Measurements from ENCODE around the gene COG1.

COG1 gene

GRCh38 chr17:73168667-73169066, 24.2 kb upstream of the COG1 start:
- Histone ChIP-seq H3K27ac (no peak overlapping the region), H3K9me3 (ENCODE audit: severe bottlenecking) (peaks cover 2% of the 10 kb centered on the region), H3K27me3 (ENCODE audit: insufficient read depth, low read depth, severe bottlenecking) (no peaks in the 10 kb centered on the region), H3K4me3 (ENCODE audit: low read depth, low read length) (no peak overlapping the region), H3K36me3 (peaks cover 65% of the 10 kb centered on the region)
- TF ChIP-seq CTCF (IDR thresholded peaks at IDR 0.05; ENCODE audit: low read depth, low read length), result no peak
- no peak for DNase-seq

- peaks cover 63% of the 10 kb centered on the region for H3K36me3 ChIP-seq
- no peak for DNase-seq
- H3K9me3 ChIP-seq (ENCODE audit: severe bottlenecking), result peaks cover 2% of the 10 kb centered on the region
- TF ChIP-seq CTCF (IDR thresholded peaks at IDR 0.05; ENCODE audit: low read depth, low read length), result no peak
- H3K27ac ChIP-seq, result no peak overlapping the region
- H3K27me3 ChIP-seq (ENCODE audit: insufficient read depth, low read depth, severe bottlenecking), result no peaks in the 10 kb centered on the region
- no peak overlapping the region for H3K4me3 ChIP-seq (ENCODE audit: low read depth, low read length)
Observed at GRCh38 chr17:73170324-73170723, 22.5 kb upstream of the COG1 start.

GRCh38 chr17:73172252-73172651, 20.6 kb upstream of the COG1 start:
- H3K36me3 ChIP-seq, result peaks cover 58% of the 10 kb centered on the region
- TF ChIP-seq CTCF (IDR thresholded peaks at IDR 0.05; ENCODE audit: low read depth, low read length), result no peak
- H3K27me3 ChIP-seq (ENCODE audit: insufficient read depth, low read depth, severe bottlenecking), result no peaks in the 10 kb centered on the region
- no peak for DNase-seq
- H3K9me3 ChIP-seq (ENCODE audit: severe bottlenecking), result peaks cover 5% of the 10 kb centered on the region
- H3K27ac ChIP-seq, result no peak overlapping the region
- no peak overlapping the region for H3K4me3 ChIP-seq (ENCODE audit: low read depth, low read length)

- peaks cover 40% of the 10 kb centered on the region for H3K36me3 ChIP-seq
- H3K27ac ChIP-seq, result no peak overlapping the region
- H3K4me3 ChIP-seq (ENCODE audit: low read depth, low read length), result no peak overlapping the region
- peaks cover 5% of the 10 kb centered on the region for H3K9me3 ChIP-seq (ENCODE audit: severe bottlenecking)
- TF ChIP-seq CTCF (IDR thresholded peaks at IDR 0.05; ENCODE audit: low read depth, low read length), result no peak
- no peak for DNase-seq
- H3K27me3 ChIP-seq (ENCODE audit: insufficient read depth, low read depth, severe bottlenecking), result no peaks in the 10 kb centered on the region
Observed at GRCh38 chr17:73174126-73174525, 18.7 kb upstream of the COG1 start.

- TF ChIP-seq CTCF (IDR thresholded peaks at IDR 0.05; ENCODE audit: low read depth, low read length), result no peak
- no peaks in the 10 kb centered on the region for H3K27me3 ChIP-seq (ENCODE audit: insufficient read depth, low read depth, severe bottlenecking)
- peaks cover 21% of the 10 kb centered on the region for H3K36me3 ChIP-seq
- no peak overlapping the region for H3K4me3 ChIP-seq (ENCODE audit: low read depth, low read length)
- H3K27ac ChIP-seq, result no peak overlapping the region
- no peak for DNase-seq
- peaks cover 3% of the 10 kb centered on the region for H3K9me3 ChIP-seq (ENCODE audit: severe bottlenecking)
Observed at GRCh38 chr17:73175962-73176565, 16.8 kb upstream of the COG1 start.

DNA sequence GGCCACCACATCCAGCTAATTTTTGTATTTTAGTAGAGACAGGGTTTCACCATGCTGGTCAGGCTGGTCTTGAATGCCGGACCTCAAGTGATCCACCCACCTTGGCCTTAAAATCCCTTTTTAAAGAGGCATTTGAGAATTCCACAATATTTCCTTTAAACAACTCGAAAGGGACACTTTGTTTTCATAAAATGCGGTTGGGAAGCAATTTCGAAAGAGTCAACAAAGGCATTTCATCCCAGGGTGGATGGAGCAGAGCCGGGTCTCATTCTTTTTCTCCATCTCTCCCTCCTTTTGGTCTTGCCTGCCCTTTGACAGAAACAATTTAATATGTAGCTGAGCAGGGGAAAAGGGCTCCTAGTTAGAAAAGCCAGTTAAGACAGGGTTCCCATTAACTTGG, 13.5 kb upstream of the COG1 start:
- no peak for DNase-seq
- TF ChIP-seq CTCF (IDR thresholded peaks at IDR 0.05; ENCODE audit: low read depth, low read length), result no peak
- H3K27ac ChIP-seq, result no peak overlapping the region
- no peaks in the 10 kb centered on the region for H3K36me3 ChIP-seq
- no peak overlapping the region for H3K4me3 ChIP-seq (ENCODE audit: low read depth, low read length)
- no peaks in the 10 kb centered on the region for H3K27me3 ChIP-seq (ENCODE audit: insufficient read depth, low read depth, severe bottlenecking)
- H3K9me3 ChIP-seq (ENCODE audit: severe bottlenecking), result peaks cover 3% of the 10 kb centered on the region

Measured in WERI-Rb-1 (cell line).